Stomach (tissue), 4 donors: ENCODE results near the gene CORO1C.

Experiments
- EP300 ChIP-seq: sonication (generic); formaldehyde crosslinking; IDR thresholded peaks from one replicate; pipeline ENCODE4 v1.6.1; 2017; ENCODE audit warnings: antibody characterized with exemption
- POLR2A ChIP-seq, 4 donors: fragments of 450-650 bp; IDR thresholded peaks; one replicate each; pipeline ENCODE4 v1.6.1; 2016; ENCODE audit warnings: antibody characterized with exemption in 4 of 4, control low read depth in 2 of 4, mild to moderate bottlenecking in 1 of 4, moderate library complexity in 1 of 4
- TF ChIP-seq, protein P1 (sequence below), 7 experiments: fragments of 450-650 bp in 4 of 7; fragments of 200-600 bp in 3 of 7; sonication (generic) in 3 of 7; IDR thresholded peaks; one replicate each; pipeline ENCODE4 v1.5.1; 2016 to 2019; ENCODE audit warnings: antibody characterized with exemption in 7 of 7, control low read depth in 2 of 7, mild to moderate bottlenecking in 1 of 7

- TF ChIP-seq, protein P1, sequence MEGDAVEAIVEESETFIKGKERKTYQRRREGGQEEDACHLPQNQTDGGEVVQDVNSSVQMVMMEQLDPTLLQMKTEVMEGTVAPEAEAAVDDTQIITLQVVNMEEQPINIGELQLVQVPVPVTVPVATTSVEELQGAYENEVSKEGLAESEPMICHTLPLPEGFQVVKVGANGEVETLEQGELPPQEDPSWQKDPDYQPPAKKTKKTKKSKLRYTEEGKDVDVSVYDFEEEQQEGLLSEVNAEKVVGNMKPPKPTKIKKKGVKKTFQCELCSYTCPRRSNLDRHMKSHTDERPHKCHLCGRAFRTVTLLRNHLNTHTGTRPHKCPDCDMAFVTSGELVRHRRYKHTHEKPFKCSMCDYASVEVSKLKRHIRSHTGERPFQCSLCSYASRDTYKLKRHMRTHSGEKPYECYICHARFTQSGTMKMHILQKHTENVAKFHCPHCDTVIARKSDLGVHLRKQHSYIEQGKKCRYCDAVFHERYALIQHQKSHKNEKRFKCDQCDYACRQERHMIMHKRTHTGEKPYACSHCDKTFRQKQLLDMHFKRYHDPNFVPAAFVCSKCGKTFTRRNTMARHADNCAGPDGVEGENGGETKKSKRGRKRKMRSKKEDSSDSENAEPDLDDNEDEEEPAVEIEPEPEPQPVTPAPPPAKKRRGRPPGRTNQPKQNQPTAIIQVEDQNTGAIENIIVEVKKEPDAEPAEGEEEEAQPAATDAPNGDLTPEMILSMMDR (IDR thresholded peaks at IDR 0.05): no peak
- TF ChIP-seq EP300 (no peak), POLR2A (IDR thresholded peaks at IDR 0.05) (no peak)
These were observed 45.7 kb downstream of the CORO1C start for GRCh38 chr12:108685469-108686260.
